ENCODE results near the gene SP5. TPM values are rescaled to one million over a fixed set of nuclear protein-coding genes. Genes with fewer than 3 reads are reported as not detected.

The SP5 gene
- total and polyA plus RNA-seq, 9 of the 15 experiments (the other 6 are each of a cell fraction or from before 2014, with no cell fraction given) = 0.03 to 1.7 (median 0.16) TPM; not detected in 1

GRCh38 chr2:170743530-170744239 lies 28.5 kb downstream of the SP5 start (continued):
- TF ChIP-seq NR2F6 (CRISPR knock-in tag; IDR thresholded peaks at IDR 0.05) = no peak
- 0 out of 2 replicates have a peak, but pooled peaks have one; percentile 69 for TF ChIP-seq RERE (CRISPR knock-in tag; IDR thresholded peaks at IDR 0.05; ENCODE audit: borderline replicate concordance)
- TF ChIP-seq RBM39 (optimal IDR thresholded peaks at IDR 0.05; ENCODE audit: low read depth, low read length) = no peak
- no peak for TF ChIP-seq NEUROD1 (IDR thresholded peaks at IDR 0.05; ENCODE audit: borderline replicate concordance, low read depth, low read length, partially characterized antibody)
- TF ChIP-seq ZBTB2 (IDR thresholded peaks at IDR 0.05) = peak; percentile 61; the same call in 1 of the 2 replicates
- peak; percentile 79 for TF ChIP-seq TCF3 (CRISPR knock-in tag; IDR thresholded peaks at IDR 0.05)
- TF ChIP-seq NCOA2 (IDR thresholded peaks at IDR 0.05; ENCODE audit: partially characterized antibody in 2 of 2) = no peak
- no peak for TF ChIP-seq ZNF699 (CRISPR knock-in tag; IDR thresholded peaks at IDR 0.05; ENCODE audit: insufficient replicate concordance)
- no peak for TF ChIP-seq PHF8 (IDR thresholded peaks at IDR 0.05; ENCODE audit: borderline replicate concordance, low read length)
- TF ChIP-seq GATAD2B (IDR thresholded peaks at IDR 0.05; ENCODE audit: borderline replicate concordance) = 0 out of 2 replicates have a peak, but pooled peaks have one; percentile 9
- TF ChIP-seq ZBTB12 (CRISPR knock-in tag; IDR thresholded peaks at IDR 0.05) = no peak
- no peak for TF ChIP-seq MITF (IDR thresholded peaks at IDR 0.05)
- TF ChIP-seq ZBTB17 (CRISPR knock-in tag; IDR thresholded peaks at IDR 0.05) = no peak
- no peak for TF ChIP-seq ZC3H11A (IDR thresholded peaks at IDR 0.05; ENCODE audit: low read depth, low read length)
- TF ChIP-seq MAFF (IDR thresholded peaks at IDR 0.05; ENCODE audit: low read length) = no peak
- peak; percentile 74; the same call in 1 of the 2 replicates for TF ChIP-seq CC2D1A (IDR thresholded peaks at IDR 0.05)
- no peak for TF ChIP-seq NR0B1 (IDR thresholded peaks at IDR 0.05; ENCODE audit: partially characterized antibody)
